ENCODE measurements around the gene SHQ1.
"Not testable (repeated sequence)": the region's sequence is repeated elsewhere in the genome, so short reads cannot be mapped to it uniquely, and the experiment has no call there.

SHQ1 gene

GRCh38 chr3:72798552-72799195 is 49.6 kb downstream of the SHQ1 start:
- no peak for DNase-seq

GRCh38 chr3:72797773-72798543 is 50.3 kb downstream of the SHQ1 start:
- DNase-seq: no peak

- no peak for DNase-seq
Observed at GRCh38 chr3:72794079-72794478, 54.2 kb downstream of the SHQ1 start.

GRCh38 chr3:72791161-72791560 is 57.1 kb downstream of the SHQ1 start:
- DNase-seq: no peak

- DNase-seq: no peak
Observed at GRCh38 chr3:72789786-72790185, 58.5 kb downstream of the SHQ1 start.

- DNase-seq: not testable (repeated sequence)
Observed at GRCh38 chr3:72788232-72788631, 60.0 kb downstream of the SHQ1 start.

GRCh38 chr3:72786668-72787067 is 61.6 kb downstream of the SHQ1 start:
- no peak for DNase-seq

- DNase-seq: no peak
Observed at GRCh38 chr3:72784226-72784625, 64.0 kb downstream of the SHQ1 start.

- no peak for DNase-seq
Observed at GRCh38 chr3:72782521-72782920, 65.7 kb downstream of the SHQ1 start.

- no peak for DNase-seq
Observed at GRCh38 chr3:72769758-72770540, 78.3 kb downstream of the SHQ1 start.

- no peak for DNase-seq
Observed at GRCh38 chr3:72768936-72769335, 79.3 kb downstream of the SHQ1 start.

GRCh38 chr3:72768481-72768880 is 79.8 kb downstream of the SHQ1 start:
- DNase-seq: no peak

- DNase-seq: no peak
Observed at GRCh38 chr3:72768006-72768441, 80.2 kb downstream of the SHQ1 start.

GRCh38 chr3:72766866-72767265 is 81.4 kb downstream of the SHQ1 start:
- DNase-seq: no peak

GRCh38 chr3:72763751-72764440 is 84.3 kb downstream of the SHQ1 start:
- no peak for DNase-seq

GRCh38 chr3:72761410-72761809 is 86.8 kb downstream of the SHQ1 start:
- DNase-seq: no peak

- no peak for DNase-seq
Observed at GRCh38 chr3:72760225-72760624, 88.0 kb downstream of the SHQ1 start.

- no peak for DNase-seq
Observed at GRCh38 chr3:72756900-72757299, 91.3 kb downstream of the SHQ1 start.

- no peak for DNase-seq
Observed at GRCh38 chr3:72754582-72754981, 93.7 kb downstream of the SHQ1 start.

- DNase-seq: no peak
Observed at GRCh38 chr3:72753495-72753894, 94.8 kb downstream of the SHQ1 start.

GRCh38 chr3:72750405-72750965 is 97.8 kb downstream of the SHQ1 start:
- no peak for DNase-seq

- no peak for DNase-seq
Observed at GRCh38 chr3:72748659-72749058, 99.6 kb downstream of the SHQ1 start.

Measured in left hindlimb (tissue), 1 donor.